Mucosa of rectum (tissue), 2 donors: ENCODE results near the gene EIF4A3.

ENCODE experiments used
- H3K27ac ChIP-seq, 2 donors: one replicate each; pipeline ENCODE4 v1.7.0; 2013; ENCODE audit warnings: inconsistent platforms in 2 of 2, low read depth in 2 of 2, low read length in 2 of 2
- H3K27me3 ChIP-seq, 2 donors: one replicate each; pipeline ENCODE4 v1.7.0; 2013; ENCODE audit warnings: low read length in 2 of 2; ENCODE audit not compliant: control insufficient read depth in 2 of 2, insufficient read depth in 2 of 2
- H3K36me3 ChIP-seq, 2 donors: one replicate each; pipeline ENCODE4 v1.7.0; 2013; ENCODE audit warnings: low read length in 2 of 2; ENCODE audit not compliant: control insufficient read depth in 2 of 2, insufficient read depth in 2 of 2
- H3K4me1 ChIP-seq, 2 donors: one replicate each; pipeline ENCODE4 v1.7.0; 2013; ENCODE audit warnings: low read length in 2 of 2, mild to moderate bottlenecking in 1 of 2; ENCODE audit not compliant: control insufficient read depth in 2 of 2, insufficient read depth in 2 of 2
- H3K4me3 ChIP-seq, 2 donors: one replicate each; pipeline ENCODE4 v1.7.0; 2013; ENCODE audit warnings: low read length in 2 of 2
- H3K9ac ChIP-seq, 2 donors: one replicate each; pipeline ENCODE4 v1.7.0; 2013; ENCODE audit warnings: low read length in 2 of 2, low read depth in 1 of 2, mild to moderate bottlenecking in 1 of 2
- H3K9me3 ChIP-seq, 2 donors: one replicate each; pipeline ENCODE4 v1.7.0; 2013; ENCODE audit warnings: low read length in 2 of 2; ENCODE audit not compliant: control insufficient read depth in 2 of 2
- donor health status: healthy.
- donor health status: Normal muscosa, but diverticular disease.

Gene EIF4A3

DNA sequence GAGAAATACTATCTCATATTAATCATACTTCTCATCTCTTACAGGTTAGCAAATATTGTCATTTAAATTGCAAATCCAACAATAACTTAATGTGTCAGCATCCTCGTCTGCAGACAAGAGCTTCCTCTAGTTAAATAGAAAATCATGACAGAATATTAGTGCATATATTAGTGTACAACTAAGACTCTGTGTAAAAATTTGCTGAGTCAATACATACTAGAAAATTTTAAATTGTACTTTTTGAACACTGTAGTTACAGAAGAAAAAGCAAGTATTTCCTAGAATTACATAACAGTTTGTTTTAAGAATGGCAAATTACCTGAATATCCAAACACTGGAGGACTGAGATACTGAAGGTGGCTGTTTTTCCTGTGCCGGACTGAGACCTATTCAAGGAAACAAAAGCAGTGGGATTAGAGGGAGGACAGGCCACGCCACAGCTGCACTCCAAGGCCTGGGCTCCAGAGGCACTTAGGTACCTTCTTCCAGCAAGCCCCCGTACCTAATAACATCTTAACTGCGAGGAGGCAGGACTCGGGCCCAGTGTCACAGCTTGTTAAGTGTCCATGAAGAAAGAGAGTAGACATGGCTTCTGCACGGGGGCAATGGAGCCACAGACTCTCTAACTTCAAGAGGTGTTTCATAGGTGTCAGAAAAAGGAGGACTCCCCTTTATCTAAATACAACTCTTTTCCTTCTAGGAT is 5.3 kb downstream of the EIF4A3 start:
- no peak overlapping the region for H3K9ac ChIP-seq
- H3K36me3 ChIP-seq: peaks cover 56 to 64% of the 10 kb centered on the region in 2 donors
- no peak overlapping the region for H3K27ac ChIP-seq
- H3K4me1 ChIP-seq: peaks cover 13 to 18% of the 10 kb centered on the region in 2 donors
- no peaks in the 10 kb centered on the region for H3K9me3 ChIP-seq
- no peak overlapping the region for H3K4me3 ChIP-seq
- no peaks in the 10 kb centered on the region for H3K27me3 ChIP-seq

DNA sequence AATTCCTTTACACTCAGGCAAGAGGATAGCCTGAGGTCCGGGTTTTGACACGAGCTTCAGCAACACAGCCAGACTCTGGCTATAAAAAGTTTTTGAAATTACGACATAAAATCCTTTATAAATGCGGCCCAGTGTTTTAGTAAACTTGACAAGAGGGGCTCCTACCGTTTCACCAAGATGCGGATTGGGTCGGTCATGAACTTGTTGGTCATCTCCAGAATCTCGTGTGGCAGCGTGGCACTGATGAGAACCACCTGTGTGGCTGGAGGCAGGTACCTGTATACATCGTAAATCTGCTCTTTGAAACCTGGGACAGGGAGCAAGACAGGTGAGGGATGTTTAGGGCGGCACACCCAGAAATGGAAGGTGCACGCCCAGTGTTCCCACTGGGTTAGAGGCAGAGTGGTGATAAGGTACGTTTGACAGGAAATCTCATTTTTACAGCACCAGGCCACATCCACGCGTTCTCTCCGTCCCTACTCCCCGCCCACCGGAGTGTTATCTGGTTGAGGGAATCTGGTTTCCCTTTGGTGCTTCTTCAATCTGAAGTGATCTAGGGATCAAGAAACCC is 8.0 kb downstream of the EIF4A3 start:
- Histone ChIP-seq H3K4me1 (peaks cover 4 to 5% of the 10 kb centered on the region in 2 donors), H3K36me3 (peaks cover 75 to 84% of the 10 kb centered on the region in 2 donors), H3K9me3 (no peaks in the 10 kb centered on the region), H3K4me3 (no peak overlapping the region), H3K27me3 (no peaks in the 10 kb centered on the region), H3K27ac (peak overlapping the region; percentile 6 to 38), H3K9ac (no peak overlapping the region)

DNA sequence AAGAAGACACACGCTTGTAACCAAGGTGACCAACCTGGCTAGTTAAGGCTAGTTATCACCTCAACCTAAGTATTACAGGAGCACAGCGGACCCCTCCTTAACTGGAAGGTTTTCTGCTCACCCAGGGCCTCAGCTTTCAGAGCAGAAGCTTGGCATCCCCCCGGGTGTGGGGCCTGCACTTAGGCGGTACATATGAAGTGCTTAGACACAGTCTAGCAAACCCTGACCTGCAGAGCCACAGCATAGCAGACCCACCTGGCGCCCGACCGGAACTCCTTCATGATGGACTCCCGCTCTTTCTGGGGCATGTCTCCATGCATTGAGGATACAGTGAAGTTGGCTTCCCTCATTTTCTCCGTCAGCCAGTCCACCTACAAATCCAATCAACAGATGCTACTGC is 9.8 kb downstream of the EIF4A3 start:
- no peak overlapping the region for H3K9ac ChIP-seq
- peaks cover 4 to 5% of the 10 kb centered on the region in 2 donors for H3K4me1 ChIP-seq
- no peak overlapping the region for H3K27ac ChIP-seq
- no peak overlapping the region for H3K4me3 ChIP-seq
- no peaks in the 10 kb centered on the region for H3K27me3 ChIP-seq
- peaks cover 72 to 82% of the 10 kb centered on the region in 2 donors for H3K36me3 ChIP-seq
- H3K9me3 ChIP-seq: no peaks in the 10 kb centered on the region

DNA sequence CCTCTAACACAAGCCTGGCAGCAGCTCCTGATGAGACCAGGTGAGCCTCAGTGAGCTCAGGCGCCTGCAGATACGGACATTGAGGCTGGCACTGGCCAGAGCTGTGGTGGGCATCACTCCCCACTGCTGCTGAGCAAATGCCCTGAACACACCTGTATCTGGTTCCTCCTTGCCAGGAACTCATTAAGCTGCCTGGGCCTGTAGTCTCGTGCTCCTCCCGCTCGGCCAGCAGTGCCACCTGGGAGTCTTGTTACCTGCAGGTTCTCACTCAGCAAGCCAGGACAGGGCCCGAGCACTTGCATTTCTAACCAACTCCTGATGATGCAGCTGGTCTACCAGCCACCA is 13.3 kb downstream of the EIF4A3 start:
- Histone ChIP-seq H3K9ac (no peak overlapping the region), H3K4me3 (no peak overlapping the region), H3K36me3 (peaks cover 47 to 52% of the 10 kb centered on the region in 2 donors), H3K4me1 (no peaks in the 10 kb centered on the region), H3K27me3 (no peaks in the 10 kb centered on the region), H3K27ac (no peak overlapping the region), H3K9me3 (no peaks in the 10 kb centered on the region)

DNA sequence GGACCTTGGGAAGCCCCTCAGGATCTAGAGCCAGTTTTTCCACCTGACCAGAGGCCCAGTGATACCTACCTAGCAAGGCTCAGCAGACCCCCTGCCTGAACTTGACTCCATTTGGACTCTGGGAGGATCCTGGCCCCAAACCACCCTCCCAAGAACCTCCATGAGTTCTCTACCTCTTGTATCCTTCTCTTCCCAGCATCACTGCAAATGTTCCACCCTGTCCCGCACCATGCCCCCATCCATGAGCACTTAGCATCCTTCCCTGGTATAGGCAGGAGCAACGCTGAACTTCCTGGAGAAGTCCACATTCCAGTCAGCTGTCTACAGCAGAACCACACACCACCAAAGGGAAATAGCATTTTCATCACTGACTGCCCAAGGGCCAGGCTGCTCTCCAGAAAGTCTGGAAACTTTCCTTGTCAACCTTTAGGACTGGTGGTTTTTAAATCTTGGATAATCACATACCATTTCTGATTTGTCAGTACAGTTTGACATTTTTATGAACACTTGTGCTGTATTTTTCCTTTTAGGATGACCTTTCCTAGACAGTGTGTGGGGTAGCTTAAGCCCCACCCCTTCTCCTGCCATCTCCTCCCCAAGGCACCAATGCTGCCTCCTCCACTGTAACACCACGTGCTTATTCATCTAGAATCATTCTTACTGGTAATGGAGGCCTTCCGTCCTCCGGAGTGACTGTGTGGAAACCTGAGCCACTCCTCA is 13.9 kb downstream of the EIF4A3 start:
- Histone ChIP-seq H3K27me3 (no peaks in the 10 kb centered on the region), H3K9ac (no peak overlapping the region), H3K27ac (no peak overlapping the region), H3K4me3 (no peak overlapping the region), H3K36me3 (peaks cover 42 to 47% of the 10 kb centered on the region in 2 donors), H3K4me1 (no peaks in the 10 kb centered on the region), H3K9me3 (no peaks in the 10 kb centered on the region)

DNA sequence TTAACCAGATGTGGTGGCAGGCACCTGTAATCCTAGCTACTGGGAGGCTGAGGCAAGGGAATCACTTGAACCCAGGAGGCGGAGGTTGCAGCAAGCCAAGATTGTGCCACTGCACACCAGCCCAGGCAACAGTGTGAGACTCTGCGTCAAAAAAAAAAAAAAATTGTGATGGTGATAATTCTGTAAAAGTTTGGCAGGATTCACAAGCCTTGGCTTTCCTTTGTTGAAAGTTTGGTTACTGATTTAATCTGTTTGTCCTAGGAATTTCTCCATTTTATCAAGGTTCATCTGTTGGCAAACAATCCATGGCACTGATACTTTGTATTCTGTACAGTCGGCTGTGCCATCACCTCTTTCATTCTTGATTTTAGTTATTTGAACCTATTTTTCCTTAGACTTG is 15.9 kb downstream of the EIF4A3 start:
- H3K4me3 ChIP-seq: no peak overlapping the region
- H3K36me3 ChIP-seq: peaks cover 23 to 26% of the 10 kb centered on the region in 2 donors
- H3K4me1 ChIP-seq: no peaks in the 10 kb centered on the region
- H3K27ac ChIP-seq: no peak overlapping the region
- H3K27me3 ChIP-seq: no peaks in the 10 kb centered on the region
- no peak overlapping the region for H3K9ac ChIP-seq
- H3K9me3 ChIP-seq: no peaks in the 10 kb centered on the region

DNA sequence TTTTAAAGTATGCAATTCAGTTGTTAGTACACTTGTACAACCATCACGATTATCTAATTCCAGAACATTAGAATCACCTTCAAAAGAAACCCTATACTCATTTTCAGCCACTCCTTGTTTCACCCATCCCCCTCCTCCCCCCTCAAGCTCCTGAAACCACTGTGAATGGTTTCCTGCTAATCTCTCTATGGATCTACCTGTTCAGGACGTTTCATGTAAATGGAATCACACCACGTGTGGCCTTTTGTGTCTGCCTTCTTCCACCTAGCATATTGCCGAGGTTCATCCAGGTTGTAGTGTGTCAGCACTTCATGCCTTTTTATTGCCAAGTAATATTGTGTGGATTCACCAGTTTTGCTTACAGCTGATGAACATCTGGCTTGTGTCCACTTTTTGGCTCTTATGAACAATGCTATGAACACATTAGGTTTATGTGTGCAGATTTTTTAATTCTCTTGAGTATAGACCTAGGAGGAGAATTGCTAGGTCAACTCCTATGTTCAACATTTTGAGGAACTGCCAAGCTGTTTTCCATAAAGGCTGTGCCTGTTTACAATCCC is 17.8 kb downstream of the EIF4A3 start:
- Histone ChIP-seq H3K27ac (no peak overlapping the region), H3K4me3 (no peak overlapping the region), H3K9me3 (no peaks in the 10 kb centered on the region), H3K9ac (no peak overlapping the region), H3K4me1 (no peaks in the 10 kb centered on the region), H3K36me3 (peaks cover 7 to 9% of the 10 kb centered on the region in 2 donors), H3K27me3 (peaks cover 0 to 3% of the 10 kb centered on the region in 2 donors)

DNA sequence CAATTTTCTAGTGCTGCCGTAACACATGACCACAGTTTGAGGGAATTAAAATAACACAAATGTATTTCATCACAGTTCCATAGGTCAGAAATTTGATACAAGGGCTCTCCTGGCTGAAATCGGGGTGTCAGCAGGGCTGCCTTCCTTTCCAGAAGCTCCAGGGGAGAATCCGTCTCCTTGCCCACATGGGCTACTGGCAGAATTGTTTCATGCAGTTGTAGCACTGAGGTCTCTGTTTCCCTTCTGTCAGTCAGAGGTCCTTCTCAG is 20.5 kb downstream of the EIF4A3 start:
- Histone ChIP-seq H3K9me3 (no peaks in the 10 kb centered on the region), H3K9ac (no peak overlapping the region), H3K27ac (no peak overlapping the region), H3K27me3 (peaks cover 0 to 3% of the 10 kb centered on the region in 2 donors), H3K4me3 (no peak overlapping the region), H3K36me3 (no peaks in the 10 kb centered on the region), H3K4me1 (no peaks in the 10 kb centered on the region)

DNA sequence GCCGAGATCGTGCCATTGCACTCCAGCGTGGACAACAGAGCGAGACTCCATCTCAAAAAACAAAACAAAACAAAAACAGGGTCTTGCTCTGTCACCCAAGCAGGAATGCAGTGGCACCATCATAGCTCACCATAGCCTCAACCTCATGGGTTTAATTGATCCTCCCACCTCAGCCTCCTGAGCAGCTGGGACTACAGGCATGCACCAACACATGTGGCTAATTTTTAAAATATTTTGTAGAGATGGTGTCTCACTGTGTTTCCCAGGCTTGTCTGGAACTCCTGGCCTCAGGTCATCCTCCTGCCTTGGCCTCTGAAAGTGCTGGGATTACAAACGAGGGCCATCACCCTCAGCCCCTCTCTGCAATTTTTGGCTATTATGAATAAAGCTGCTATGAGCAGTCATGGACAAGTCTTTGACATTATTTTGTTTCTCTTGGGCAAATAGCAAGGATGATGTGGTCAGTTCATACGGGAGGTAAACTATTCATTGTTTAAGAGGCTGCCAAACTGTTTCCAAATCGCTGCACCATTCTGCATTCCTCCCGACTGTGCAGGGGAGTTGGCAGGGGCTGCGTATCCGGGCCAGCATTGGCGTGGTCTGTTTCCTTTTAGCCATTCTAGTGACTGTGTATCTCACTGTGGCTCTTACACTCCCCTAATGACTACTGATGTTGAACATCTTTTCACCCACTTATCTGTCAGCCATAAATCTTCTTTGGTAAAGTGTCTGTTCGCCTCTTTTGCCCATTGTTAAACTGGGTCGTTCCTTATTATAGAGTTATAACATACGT is 21.1 kb downstream of the EIF4A3 start:
- Histone ChIP-seq H3K4me3 (no peak overlapping the region), H3K27ac (no peak overlapping the region), H3K4me1 (no peaks in the 10 kb centered on the region), H3K27me3 (peaks cover 0 to 3% of the 10 kb centered on the region in 2 donors), H3K9me3 (no peaks in the 10 kb centered on the region), H3K36me3 (no peaks in the 10 kb centered on the region), H3K9ac (no peak overlapping the region)
